Measurements from ENCODE around the gene NUFIP1. TPM values are rescaled to one million over a fixed set of nuclear protein-coding genes. Genes with fewer than 3 reads are reported as not detected.

The NUFIP1 gene
- total and polyA plus RNA-seq, 2 donors (not counting 3 experiments of a cell fraction or from before 2014, with no cell fraction given): 1.4 to 6.9 TPM

DNA sequence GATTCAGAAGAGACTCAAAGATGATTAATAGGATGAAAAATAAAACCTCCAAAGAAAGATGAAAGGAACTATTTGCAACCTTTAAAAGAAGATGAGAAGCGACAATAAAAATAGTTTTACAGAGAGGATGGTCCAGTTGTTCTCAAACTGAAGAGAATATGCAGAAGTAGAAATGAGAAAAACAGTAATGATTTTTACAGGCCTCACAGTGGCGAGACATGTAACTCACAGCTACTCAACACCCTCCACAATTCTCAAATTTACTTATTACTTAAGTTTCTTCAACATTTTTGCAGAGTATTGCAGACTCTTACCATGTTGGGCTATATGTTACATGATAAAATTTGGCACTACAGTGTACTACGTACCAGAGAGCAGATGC is 20.8 kb downstream of the NUFIP1 start:
- no peaks in the 10 kb centered on the region for H3K27me3 ChIP-seq (ENCODE audit: control insufficient read depth in 2 of 2, insufficient read depth in 2 of 2, low read length in 2 of 2)
- no peak overlapping the region for H3K27ac ChIP-seq (ENCODE audit: insufficient read depth, low read depth, low read length)
- CTCF ChIA-PET: interaction anchor here (0.8 to 4.3 kb wide), 7 partner anchors 36 to 484 kb away, joined by 3 to 51 read pairs (median 4); no protein-coding TSS in a partner anchor
- H3K4me3 ChIP-seq (replicated peaks in 1 of 3; ENCODE audit: insufficient read depth in 1 of 3, low read depth in 1 of 3, low read length in 3 of 3): no peak overlapping the region
- dilution Hi-C loops (cut with MboI; ENCODE audit: extremely low pct_ligation_motif_present, low sequenced_read_pairs): no loop called here
- peaks cover 2% of the 10 kb centered on the region for H3K79me2 ChIP-seq (ENCODE audit: control insufficient read depth, insufficient read depth, low read length)
- H3K9me3 ChIP-seq (replicated peaks; ENCODE audit: control insufficient read depth, insufficient read depth, low read length): no peaks in the 10 kb centered on the region
- DNase-seq (ENCODE audit: low read depth, low spot score) (no peak), FAIRE-seq (no peak)
- H2AFZ ChIP-seq (ENCODE audit: low read depth, low read length): no peak overlapping the region
- BruUV-seq (replicated peaks): no TSS peak
- TF ChIP-seq, protein P1, sequence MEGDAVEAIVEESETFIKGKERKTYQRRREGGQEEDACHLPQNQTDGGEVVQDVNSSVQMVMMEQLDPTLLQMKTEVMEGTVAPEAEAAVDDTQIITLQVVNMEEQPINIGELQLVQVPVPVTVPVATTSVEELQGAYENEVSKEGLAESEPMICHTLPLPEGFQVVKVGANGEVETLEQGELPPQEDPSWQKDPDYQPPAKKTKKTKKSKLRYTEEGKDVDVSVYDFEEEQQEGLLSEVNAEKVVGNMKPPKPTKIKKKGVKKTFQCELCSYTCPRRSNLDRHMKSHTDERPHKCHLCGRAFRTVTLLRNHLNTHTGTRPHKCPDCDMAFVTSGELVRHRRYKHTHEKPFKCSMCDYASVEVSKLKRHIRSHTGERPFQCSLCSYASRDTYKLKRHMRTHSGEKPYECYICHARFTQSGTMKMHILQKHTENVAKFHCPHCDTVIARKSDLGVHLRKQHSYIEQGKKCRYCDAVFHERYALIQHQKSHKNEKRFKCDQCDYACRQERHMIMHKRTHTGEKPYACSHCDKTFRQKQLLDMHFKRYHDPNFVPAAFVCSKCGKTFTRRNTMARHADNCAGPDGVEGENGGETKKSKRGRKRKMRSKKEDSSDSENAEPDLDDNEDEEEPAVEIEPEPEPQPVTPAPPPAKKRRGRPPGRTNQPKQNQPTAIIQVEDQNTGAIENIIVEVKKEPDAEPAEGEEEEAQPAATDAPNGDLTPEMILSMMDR (IDR thresholded peaks at IDR 0.05; ENCODE audit: extremely low read depth in 1 of 2, insufficient read depth in 1 of 2, low read depth in 1 of 2, low read length in 2 of 2): no peak
- TF ChIP-seq POLR2AphosphoS5 (IDR thresholded peaks at IDR 0.05; ENCODE audit: insufficient read depth, low read depth, low read length): no peak
- no peak for TF ChIP-seq POLR2A (IDR thresholded peaks at IDR 0.05; ENCODE audit: low read depth, low read length)
- H3K36me3 ChIP-seq (ENCODE audit: control insufficient read depth in 2 of 2, extremely low read depth in 1 of 2, insufficient read depth in 2 of 2, low read length in 2 of 2): peaks cover 2 to 9% of the 10 kb centered on the region in 2 experiments
- peaks cover 32% of the 10 kb centered on the region for H3K4me1 ChIP-seq (ENCODE audit: control insufficient read depth, extremely low read depth, insufficient read depth, low read length)
- H3K9me1 ChIP-seq (replicated peaks; ENCODE audit: control insufficient read depth, extremely low read depth, insufficient read depth, low read length): no peaks in the 10 kb centered on the region
- H3K4me2 ChIP-seq (ENCODE audit: insufficient read depth, low read length): peak overlapping the region; percentile 8
- intact Hi-C loops (cut with micrococcal nuclease): loop anchor here (5.0 kb wide), 1 partner anchor 36 kb away; no protein-coding TSS in a partner anchor
- POLR2A ChIA-PET: no interaction called here
- no peaks in the 10 kb centered on the region for H4K20me1 ChIP-seq (replicated peaks; ENCODE audit: control insufficient read depth, extremely low read depth, insufficient read depth, low read length)
- H3K9ac ChIP-seq (replicated peaks; ENCODE audit: extremely low read depth, insufficient read depth, low read length): no peak overlapping the region

GRCh38 chr13:44967704-44968433 is 21.4 kb downstream of the NUFIP1 start:
- intact Hi-C loops (cut with micrococcal nuclease) (loop anchor here (5.0 kb wide), 1 partner anchor 36 kb away; no protein-coding TSS in a partner anchor), dilution Hi-C loops (cut with MboI; ENCODE audit: extremely low pct_ligation_motif_present, low sequenced_read_pairs) (no loop called here)
- ChIA-PET CTCF (interaction anchor here (0.9 to 4.3 kb wide), 10 partner anchors 11 to 484 kb away, joined by 3 to 51 read pairs (median 5); no protein-coding TSS in a partner anchor), POLR2A (interaction anchor here (0.7 kb wide), 1 partner anchor 74 kb away, joined by 4 read pairs; no protein-coding TSS in a partner anchor)
- no peaks in the 10 kb centered on the region for H3K9me1 ChIP-seq (replicated peaks; ENCODE audit: control insufficient read depth, extremely low read depth, insufficient read depth, low read length)
- no peaks in the 10 kb centered on the region for H3K27me3 ChIP-seq (ENCODE audit: control insufficient read depth in 2 of 2, insufficient read depth in 2 of 2, low read length in 2 of 2)
- H3K4me1 ChIP-seq (ENCODE audit: control insufficient read depth, extremely low read depth, insufficient read depth, low read length): peaks cover 27% of the 10 kb centered on the region
- no peak for TF ChIP-seq EZH2 (IDR thresholded peaks at IDR 0.05; ENCODE audit: borderline replicate concordance, low read depth, low read length, severe bottlenecking)
- TF ChIP-seq JUN (IDR thresholded peaks at IDR 0.05; ENCODE audit: borderline replicate concordance, insufficient read depth, insufficient read length, low read depth): no peak
- no peak for TF ChIP-seq MYC (IDR thresholded peaks at IDR 0.05; ENCODE audit: low read depth, low read length)
- no peak for TF ChIP-seq FOS (IDR thresholded peaks at IDR 0.05; ENCODE audit: borderline replicate concordance, insufficient read depth, low read length)
- TF ChIP-seq POLR2AphosphoS5 (IDR thresholded peaks at IDR 0.05; ENCODE audit: insufficient read depth, low read depth, low read length): no peak
- peak; percentile 19 for TF ChIP-seq GATA2 (IDR thresholded peaks at IDR 0.05; ENCODE audit: insufficient read depth, insufficient read length, low read depth, low read length)
- TF ChIP-seq, protein P2, sequence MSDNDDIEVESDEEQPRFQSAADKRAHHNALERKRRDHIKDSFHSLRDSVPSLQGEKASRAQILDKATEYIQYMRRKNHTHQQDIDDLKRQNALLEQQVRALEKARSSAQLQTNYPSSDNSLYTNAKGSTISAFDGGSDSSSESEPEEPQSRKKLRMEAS (IDR thresholded peaks at IDR 0.05; ENCODE audit: insufficient read depth, insufficient read length): no peak
- TF ChIP-seq POLR2A (IDR thresholded peaks at IDR 0.05; ENCODE audit: low read depth, low read length): no peak
- TF ChIP-seq, protein P1 (IDR thresholded peaks at IDR 0.05; ENCODE audit: extremely low read depth in 1 of 2, insufficient read depth in 1 of 2, low read depth in 1 of 2, low read length in 2 of 2): peak; percentile 13 to 47
- peak overlapping the region; percentile 7 for H3K9ac ChIP-seq (replicated peaks; ENCODE audit: extremely low read depth, insufficient read depth, low read length)
- peaks cover 5 to 9% of the 10 kb centered on the region in 2 experiments for H3K36me3 ChIP-seq (ENCODE audit: control insufficient read depth in 2 of 2, extremely low read depth in 1 of 2, insufficient read depth in 2 of 2, low read length in 2 of 2)
- H4K20me1 ChIP-seq (replicated peaks; ENCODE audit: control insufficient read depth, extremely low read depth, insufficient read depth, low read length): no peaks in the 10 kb centered on the region
- no peak overlapping the region for H2AFZ ChIP-seq (ENCODE audit: low read depth, low read length)
- H3K9me3 ChIP-seq (replicated peaks; ENCODE audit: control insufficient read depth, insufficient read depth, low read length): no peaks in the 10 kb centered on the region
- FAIRE-seq (no peak), DNase-seq (ENCODE audit: low read depth, low spot score) (peak; percentile 57)
- no peak overlapping the region for H3K4me3 ChIP-seq (replicated peaks in 1 of 3; ENCODE audit: insufficient read depth in 1 of 3, low read depth in 1 of 3, low read length in 3 of 3)
- H3K4me2 ChIP-seq (ENCODE audit: insufficient read depth, low read length): peak overlapping the region; percentile 8
- no TSS peak for BruUV-seq (replicated peaks)
- peaks cover 2% of the 10 kb centered on the region for H3K79me2 ChIP-seq (ENCODE audit: control insufficient read depth, insufficient read depth, low read length)
- H3K27ac ChIP-seq (ENCODE audit: insufficient read depth, low read depth, low read length): peak overlapping the region; percentile 20

Measured in endothelial cell of umbilical vein (primary cell).